GM23338 (cell line): ENCODE results near the gene KCTD3. TPM values are rescaled to one million over a fixed set of nuclear protein-coding genes. Genes with fewer than 3 reads are reported as not detected.

Experiments used
- ATAC-seq: fragments of 200-7000 bp; cut with Tn5 transposase; 3 replicates; pipeline ENCODE4 v1.9.1; 2020
- DNase-seq: peaks from one replicate; pipeline ENCODE4 v3.0.0-alpha.2; 2015; ENCODE audit warnings: low spot score
- H2AFZ ChIP-seq: fragments of 200-600 bp; sonication (generic); 2 replicates; pipeline ENCODE4 v1.8.0; 2016; ENCODE audit warnings: antibody characterized with exemption, mild to moderate bottlenecking, moderate library complexity
- H3F3A ChIP-seq: fragments of 200-600 bp; sonication (generic); replicated peaks from 2 replicates; pipeline ENCODE4 v1.8.0; 2017; ENCODE audit warnings: antibody characterized with exemption, mixed run types, low read depth
- H3K27ac ChIP-seq: fragments of 200-600 bp; sonication (generic); 2 replicates; pipeline ENCODE4 v1.6.1; 2016; ENCODE audit warnings: low read depth
- H3K27me3 ChIP-seq: fragments of 200-600 bp; sonication (generic); 2 replicates; pipeline ENCODE4 v1.8.0; 2016; ENCODE audit warnings: mild to moderate bottlenecking, mixed run types, moderate library complexity; ENCODE audit not compliant: insufficient read depth
- H3K36me3 ChIP-seq: fragments of 200-600 bp; sonication (generic); 2 replicates; pipeline ENCODE4 v1.8.0; 2016; ENCODE audit warnings: mild to moderate bottlenecking; ENCODE audit not compliant: insufficient read depth
- H3K4me1 ChIP-seq: fragments of 200-600 bp; sonication (generic); 2 replicates; pipeline ENCODE4 v1.8.0; 2016; ENCODE audit warnings: mild to moderate bottlenecking, moderate library complexity; ENCODE audit not compliant: insufficient read depth
- H3K4me2 ChIP-seq: fragments of 200-600 bp; sonication (generic); 2 replicates; pipeline ENCODE4 v1.7.1; 2017; ENCODE audit warnings: mixed run types
- H3K4me3 ChIP-seq: fragments of 200-600 bp; sonication (generic); 2 replicates; pipeline ENCODE4 v1.6.1; 2016; ENCODE audit warnings: mixed run types
- H3K79me2 ChIP-seq: fragments of 200-600 bp; sonication (generic); replicated peaks from 2 replicates; pipeline ENCODE4 v1.8.0; 2017; ENCODE audit warnings: mild to moderate bottlenecking; ENCODE audit not compliant: insufficient read depth
- H3K9me2 ChIP-seq: fragments of 200-600 bp; sonication (generic); 2 replicates; pipeline ENCODE4 v1.8.0; 2017; ENCODE audit not compliant: insufficient read depth
- H4K20me1 ChIP-seq: fragments of 200-600 bp; sonication (generic); replicated peaks from 2 replicates; pipeline ENCODE4 v1.8.0; 2017; ENCODE audit warnings: mild to moderate bottlenecking; ENCODE audit not compliant: insufficient read depth
- H3K27ac Mint-ChIP-seq: 2 replicates; pipeline ENCODE4 v1.8.0; 2020; ENCODE audit warnings: inconsistent platforms, mild to moderate bottlenecking, moderate library complexity, mixed read lengths
- H3K27me3 Mint-ChIP-seq: 3 replicates; pipeline ENCODE4 v1.8.0; 2022; ENCODE audit warnings: low read depth, mild to moderate bottlenecking, moderate library complexity, mixed read lengths, inconsistent platforms; ENCODE audit not compliant: insufficient read depth, poor library complexity
- H3K36me3 Mint-ChIP-seq: 3 replicates; pipeline ENCODE4 v1.8.0; 2021; ENCODE audit warnings: low read depth, mild to moderate bottlenecking, inconsistent platforms, moderate library complexity, mixed read lengths
- H3K4me1 Mint-ChIP-seq: 3 replicates; pipeline ENCODE4 v1.8.0; 2020; ENCODE audit warnings: mild to moderate bottlenecking, inconsistent platforms, mixed read lengths
- H3K4me3 Mint-ChIP-seq: 3 replicates; pipeline ENCODE4 v1.8.0; 2021; ENCODE audit warnings: moderate library complexity, mild to moderate bottlenecking, inconsistent platforms, mixed read lengths
- H3K9me3 Mint-ChIP-seq: 3 replicates; pipeline ENCODE4 v1.8.0; 2020; ENCODE audit warnings: moderate library complexity, mild to moderate bottlenecking, inconsistent platforms, mixed read lengths
- CREB1 ChIP-seq: fragments of 250-450 bp; sonication (Bioruptor Pico); IDR thresholded peaks from 2 replicates; pipeline ENCODE4 v1.5.0; 2020; ENCODE audit warnings: low read depth, mild to moderate bottlenecking, moderate library complexity
- CTCF ChIP-seq, 2 experiments: fragments of 200-600 bp in 1 of 2; sonication (generic) in 1 of 2; conservative IDR thresholded peaks; 2 replicates each; pipeline versions ENCODE4 v1.5.1 to v1.6.1; 2016 to 2017; ENCODE audit warnings: antibody characterized with exemption in 2 of 2, low read depth in 2 of 2, mild to moderate bottlenecking in 2 of 2, moderate library complexity in 1 of 2
- ETS1 ChIP-seq: IDR thresholded peaks from 2 replicates; pipeline ENCODE4 v1.6.1; 2016; ENCODE audit warnings: antibody characterized with exemption
- EZH2 ChIP-seq: fragments of 200-600 bp; sonication (generic); IDR thresholded peaks from one replicate; pipeline ENCODE4 v1.8.0; 2017; ENCODE audit warnings: antibody characterized with exemption, mild to moderate bottlenecking, low read depth; ENCODE audit not compliant: unreplicated experiment
- EZH2phosphoT487 ChIP-seq: fragments of 200-600 bp; sonication (generic); IDR thresholded peaks from one replicate; pipeline ENCODE4 v1.8.1; 2018; ENCODE audit warnings: antibody characterized with exemption; ENCODE audit not compliant: unreplicated experiment
- JUNB ChIP-seq: IDR thresholded peaks from one replicate; pipeline ENCODE4 v1.6.1; 2016; ENCODE audit warnings: antibody characterized with exemption; ENCODE audit not compliant: unreplicated experiment
- NANOG ChIP-seq: IDR thresholded peaks from 2 replicates; pipeline ENCODE4 v1.6.1; 2016; ENCODE audit warnings: antibody characterized with exemption, borderline replicate concordance
- POLR2AphosphoS5 ChIP-seq: IDR thresholded peaks from 2 replicates; pipeline ENCODE4 v1.6.1; 2016; ENCODE audit warnings: antibody characterized with exemption, low read depth
- STAT1 ChIP-seq: IDR thresholded peaks from one replicate; pipeline ENCODE4 v1.6.1; 2016; ENCODE audit warnings: antibody characterized with exemption; ENCODE audit not compliant: unreplicated experiment
- ZNF114 ChIP-seq: fragments of 250-450 bp; sonication (Bioruptor Pico); IDR thresholded peaks from 2 replicates; pipeline ENCODE4 v1.5.0; 2020; ENCODE audit warnings: mild to moderate bottlenecking, moderate library complexity
- ZNF331 ChIP-seq: fragments of 250-450 bp; sonication (Bioruptor Pico); IDR thresholded peaks from 2 replicates; pipeline ENCODE4 v1.5.0; 2020; ENCODE audit warnings: low read depth, mild to moderate bottlenecking, moderate library complexity
- ZNF462 ChIP-seq: fragments of 250-450 bp; sonication (Bioruptor Pico); IDR thresholded peaks from 2 replicates; pipeline ENCODE4 v1.5.0; 2020; ENCODE audit warnings: mild to moderate bottlenecking, moderate library complexity
- polyA plus RNA-seq: library from polyadenylated mRNA; unstranded; fragments of >200 nt; fragmentation: Nextera tagmentation; extraction: Ambion mirVana; gene quantifications from 2 replicates; pipeline ENCODE4 v1.2.1, GENCODE V29; 2016
- total RNA-seq: library from RNA; depleted of rRNA; stranded (reverse); fragments of >200 nt; shearing (Covaris generic); gene quantifications from 2 replicates; pipeline ENCODE4 v1.2.3, GENCODE V29; 2014
- TF ChIP-seq, protein P1 (sequence below): IDR thresholded peaks from one replicate; pipeline ENCODE4 v1.6.1; 2018; ENCODE audit warnings: antibody characterized with exemption; ENCODE audit not compliant: unreplicated experiment

KCTD3 gene
- total and polyA plus RNA-seq, 2 experiments from 2014 or later: 29.4 to 60.3 TPM

GRCh38 chr1:215640429-215641148 lies 73.5 kb downstream of the KCTD3 start:
- peak overlapping the region; percentile 28; the same call in 1 of the 2 replicates for H2AFZ ChIP-seq
- no peak overlapping the region for H3K4me3 Mint-ChIP-seq

More at GRCh38 chr1:215640429-215641148, 73.5 kb downstream of the KCTD3 start:
- no peaks in the 10 kb centered on the region for H3K4me1 ChIP-seq
- Mint-ChIP-seq H3K9me3 (no peaks in the 10 kb centered on the region), H3K27me3 (no peaks in the 10 kb centered on the region), H3K27ac (no peak overlapping the region), H3K4me1 (peaks cover 21% of the 10 kb centered on the region), H3K36me3 (no peaks in the 10 kb centered on the region)
- no peaks in the 10 kb centered on the region for H3F3A ChIP-seq
- H3K4me3 ChIP-seq: no peak overlapping the region
- no peaks in the 10 kb centered on the region for H4K20me1 ChIP-seq
- DNase-seq (no peak), ATAC-seq (no peak)
- H3K79me2 ChIP-seq: no peaks in the 10 kb centered on the region
- 0 out of 2 replicates have a peak, but pooled peaks cover 4% of the 10 kb centered on the region for H3K9me2 ChIP-seq
- no peak for TF ChIP-seq EZH2phosphoT487
- no peak for TF ChIP-seq NANOG
- TF ChIP-seq ZNF114 (CRISPR knock-in tag): no peak
- TF ChIP-seq STAT1: no peak
- no peak for TF ChIP-seq ZNF462
- no peak for TF ChIP-seq ETS1
- no peak for TF ChIP-seq JUNB
- TF ChIP-seq, protein P1, sequence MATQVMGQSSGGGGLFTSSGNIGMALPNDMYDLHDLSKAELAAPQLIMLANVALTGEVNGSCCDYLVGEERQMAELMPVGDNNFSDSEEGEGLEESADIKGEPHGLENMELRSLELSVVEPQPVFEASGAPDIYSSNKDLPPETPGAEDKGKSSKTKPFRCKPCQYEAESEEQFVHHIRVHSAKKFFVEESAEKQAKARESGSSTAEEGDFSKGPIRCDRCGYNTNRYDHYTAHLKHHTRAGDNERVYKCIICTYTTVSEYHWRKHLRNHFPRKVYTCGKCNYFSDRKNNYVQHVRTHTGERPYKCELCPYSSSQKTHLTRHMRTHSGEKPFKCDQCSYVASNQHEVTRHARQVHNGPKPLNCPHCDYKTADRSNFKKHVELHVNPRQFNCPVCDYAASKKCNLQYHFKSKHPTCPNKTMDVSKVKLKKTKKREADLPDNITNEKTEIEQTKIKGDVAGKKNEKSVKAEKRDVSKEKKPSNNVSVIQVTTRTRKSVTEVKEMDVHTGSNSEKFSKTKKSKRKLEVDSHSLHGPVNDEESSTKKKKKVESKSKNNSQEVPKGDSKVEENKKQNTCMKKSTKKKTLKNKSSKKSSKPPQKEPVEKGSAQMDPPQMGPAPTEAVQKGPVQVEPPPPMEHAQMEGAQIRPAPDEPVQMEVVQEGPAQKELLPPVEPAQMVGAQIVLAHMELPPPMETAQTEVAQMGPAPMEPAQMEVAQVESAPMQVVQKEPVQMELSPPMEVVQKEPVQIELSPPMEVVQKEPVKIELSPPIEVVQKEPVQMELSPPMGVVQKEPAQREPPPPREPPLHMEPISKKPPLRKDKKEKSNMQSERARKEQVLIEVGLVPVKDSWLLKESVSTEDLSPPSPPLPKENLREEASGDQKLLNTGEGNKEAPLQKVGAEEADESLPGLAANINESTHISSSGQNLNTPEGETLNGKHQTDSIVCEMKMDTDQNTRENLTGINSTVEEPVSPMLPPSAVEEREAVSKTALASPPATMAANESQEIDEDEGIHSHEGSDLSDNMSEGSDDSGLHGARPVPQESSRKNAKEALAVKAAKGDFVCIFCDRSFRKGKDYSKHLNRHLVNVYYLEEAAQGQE: no peak
- no peak for TF ChIP-seq CREB1
- no peak for TF ChIP-seq ZNF331 (CRISPR knock-in tag)
- no peak for TF ChIP-seq EZH2
- TF ChIP-seq POLR2AphosphoS5: no peak
- no peak for TF ChIP-seq CTCF (conservative IDR thresholded peaks at IDR 0.05; ENCODE audit: low read depth in 2 of 2)
- H3K36me3 ChIP-seq: no peaks in the 10 kb centered on the region
- no peak overlapping the region for H3K4me2 ChIP-seq
- no peaks in the 10 kb centered on the region for H3K27me3 ChIP-seq
- H3K27ac ChIP-seq: no peak overlapping the region
